ENCODE measurements around the gene EHBP1L1. TPM values are rescaled to one million over a fixed set of nuclear protein-coding genes. Genes with fewer than 3 reads are reported as not detected.

The EHBP1L1 gene
- total and polyA plus RNA-seq, 2 of the 13 experiments (the other 11 are each of a cell fraction or from before 2014, with no cell fraction given), result 8.3 to 10.6 TPM

DNA sequence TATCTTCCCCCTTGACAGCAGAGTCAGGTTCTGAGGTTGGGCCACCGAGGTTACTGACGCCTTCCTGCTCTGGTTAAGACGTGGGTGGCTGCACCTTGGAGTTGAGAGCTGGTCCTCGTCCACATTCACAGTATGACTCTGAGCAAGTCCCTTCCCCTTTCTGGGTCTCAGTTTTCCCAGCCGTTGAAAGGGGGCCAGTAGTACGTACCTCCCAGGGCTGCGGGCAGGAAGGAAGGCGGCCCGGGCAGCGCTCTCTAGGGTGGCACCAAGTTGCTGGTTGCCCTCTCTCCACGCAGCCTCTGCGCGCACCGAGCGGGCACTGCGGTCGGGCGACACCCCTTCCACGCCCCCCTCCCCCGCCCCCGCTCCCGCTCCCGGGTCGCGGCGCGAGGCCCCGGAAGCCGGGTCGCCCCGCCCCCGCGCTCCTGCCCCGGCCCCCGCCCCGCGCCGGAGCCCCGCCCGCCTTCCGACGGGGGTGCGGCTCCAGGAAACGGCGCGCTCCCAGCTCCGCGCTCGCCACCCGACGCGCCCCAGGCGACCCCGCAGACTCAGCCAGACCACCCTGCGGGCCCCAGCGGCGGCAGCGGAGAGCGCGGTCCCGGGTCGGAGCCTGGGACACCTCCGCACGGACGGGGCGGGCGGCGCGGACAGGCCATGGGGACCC, at the start of gene EHBP1L1 (continued):
- TF ChIP-seq, protein P1, sequence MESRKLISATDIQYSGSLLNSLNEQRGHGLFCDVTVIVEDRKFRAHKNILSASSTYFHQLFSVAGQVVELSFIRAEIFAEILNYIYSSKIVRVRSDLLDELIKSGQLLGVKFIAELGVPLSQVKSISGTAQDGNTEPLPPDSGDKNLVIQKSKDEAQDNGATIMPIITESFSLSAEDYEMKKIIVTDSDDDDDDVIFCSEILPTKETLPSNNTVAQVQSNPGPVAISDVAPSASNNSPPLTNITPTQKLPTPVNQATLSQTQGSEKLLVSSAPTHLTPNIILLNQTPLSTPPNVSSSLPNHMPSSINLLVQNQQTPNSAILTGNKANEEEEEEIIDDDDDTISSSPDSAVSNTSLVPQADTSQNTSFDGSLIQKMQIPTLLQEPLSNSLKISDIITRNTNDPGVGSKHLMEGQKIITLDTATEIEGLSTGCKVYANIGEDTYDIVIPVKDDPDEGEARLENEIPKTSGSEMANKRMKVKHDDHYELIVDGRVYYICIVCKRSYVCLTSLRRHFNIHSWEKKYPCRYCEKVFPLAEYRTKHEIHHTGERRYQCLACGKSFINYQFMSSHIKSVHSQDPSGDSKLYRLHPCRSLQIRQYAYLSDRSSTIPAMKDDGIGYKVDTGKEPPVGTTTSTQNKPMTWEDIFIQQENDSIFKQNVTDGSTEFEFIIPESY (CRISPR knock-in tag; IDR thresholded peaks at IDR 0.05), result no peak
- no peak for TF ChIP-seq ZNF280D (CRISPR knock-in tag; IDR thresholded peaks at IDR 0.05)
- TF ChIP-seq ZNF326 (CRISPR knock-in tag; IDR thresholded peaks at IDR 0.05; ENCODE audit: borderline replicate concordance), result no peak
- no peak for TF ChIP-seq KDM3A (CRISPR knock-in tag; IDR thresholded peaks at IDR 0.05; ENCODE audit: low read depth)
- TF ChIP-seq EZH2 (conservative IDR thresholded peaks at IDR 0.05; ENCODE audit: low read depth, low read length), result no peak
- TF ChIP-seq STAT5B (CRISPR knock-in tag; IDR thresholded peaks at IDR 0.05), result no peak
- no peak for TF ChIP-seq ZNF7 (CRISPR knock-in tag; IDR thresholded peaks at IDR 0.05)
- no peak for TF ChIP-seq ADNP (CRISPR knock-in tag; IDR thresholded peaks at IDR 0.05)
- TF ChIP-seq ZNF12 (CRISPR knock-in tag; IDR thresholded peaks at IDR 0.05), result no peak
- TF ChIP-seq, protein P2, sequence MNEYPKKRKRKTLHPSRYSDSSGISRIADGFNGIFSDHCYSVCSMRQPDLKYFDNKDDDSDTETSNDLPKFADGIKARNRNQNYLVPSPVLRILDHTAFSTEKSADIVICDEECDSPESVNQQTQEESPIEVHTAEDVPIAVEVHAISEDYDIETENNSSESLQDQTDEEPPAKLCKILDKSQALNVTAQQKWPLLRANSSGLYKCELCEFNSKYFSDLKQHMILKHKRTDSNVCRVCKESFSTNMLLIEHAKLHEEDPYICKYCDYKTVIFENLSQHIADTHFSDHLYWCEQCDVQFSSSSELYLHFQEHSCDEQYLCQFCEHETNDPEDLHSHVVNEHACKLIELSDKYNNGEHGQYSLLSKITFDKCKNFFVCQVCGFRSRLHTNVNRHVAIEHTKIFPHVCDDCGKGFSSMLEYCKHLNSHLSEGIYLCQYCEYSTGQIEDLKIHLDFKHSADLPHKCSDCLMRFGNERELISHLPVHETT (CRISPR knock-in tag; conservative IDR thresholded peaks at IDR 0.05), result no peak
- no peak for TF ChIP-seq MAF1 (CRISPR knock-in tag; IDR thresholded peaks at IDR 0.05; ENCODE audit: borderline replicate concordance)
- TF ChIP-seq, protein P3, sequence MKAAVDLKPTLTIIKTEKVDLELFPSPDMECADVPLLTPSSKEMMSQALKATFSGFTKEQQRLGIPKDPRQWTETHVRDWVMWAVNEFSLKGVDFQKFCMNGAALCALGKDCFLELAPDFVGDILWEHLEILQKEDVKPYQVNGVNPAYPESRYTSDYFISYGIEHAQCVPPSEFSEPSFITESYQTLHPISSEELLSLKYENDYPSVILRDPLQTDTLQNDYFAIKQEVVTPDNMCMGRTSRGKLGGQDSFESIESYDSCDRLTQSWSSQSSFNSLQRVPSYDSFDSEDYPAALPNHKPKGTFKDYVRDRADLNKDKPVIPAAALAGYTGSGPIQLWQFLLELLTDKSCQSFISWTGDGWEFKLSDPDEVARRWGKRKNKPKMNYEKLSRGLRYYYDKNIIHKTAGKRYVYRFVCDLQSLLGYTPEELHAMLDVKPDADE (CRISPR knock-in tag; IDR thresholded peaks at IDR 0.05), result 0 out of 2 replicates have a peak, but pooled peaks have one; percentile 26
- TF ChIP-seq MXD4 (CRISPR knock-in tag; IDR thresholded peaks at IDR 0.05), result no peak
- TF ChIP-seq, protein P4, sequence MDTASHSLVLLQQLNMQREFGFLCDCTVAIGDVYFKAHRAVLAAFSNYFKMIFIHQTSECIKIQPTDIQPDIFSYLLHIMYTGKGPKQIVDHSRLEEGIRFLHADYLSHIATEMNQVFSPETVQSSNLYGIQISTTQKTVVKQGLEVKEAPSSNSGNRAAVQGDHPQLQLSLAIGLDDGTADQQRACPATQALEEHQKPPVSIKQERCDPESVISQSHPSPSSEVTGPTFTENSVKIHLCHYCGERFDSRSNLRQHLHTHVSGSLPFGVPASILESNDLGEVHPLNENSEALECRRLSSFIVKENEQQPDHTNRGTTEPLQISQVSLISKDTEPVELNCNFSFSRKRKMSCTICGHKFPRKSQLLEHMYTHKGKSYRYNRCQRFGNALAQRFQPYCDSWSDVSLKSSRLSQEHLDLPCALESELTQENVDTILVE (CRISPR knock-in tag; IDR thresholded peaks at IDR 0.05), result no peak
- no peak for TF ChIP-seq NR0B2 (CRISPR knock-in tag; IDR thresholded peaks at IDR 0.05)
- TF ChIP-seq ZBTB20 (CRISPR knock-in tag; IDR thresholded peaks at IDR 0.05; ENCODE audit: borderline replicate concordance, low read depth), result no peak
- no peak for TF ChIP-seq KDM4B (CRISPR knock-in tag; IDR thresholded peaks at IDR 0.05)
- TF ChIP-seq ZNF674 (CRISPR knock-in tag; IDR thresholded peaks at IDR 0.05; ENCODE audit: low read depth), result no peak
- no peak for TF ChIP-seq ZNF329 (CRISPR knock-in tag; IDR thresholded peaks at IDR 0.05; ENCODE audit: low read depth)

All from HepG2 (cell line).